HG03045 (cell line): ENCODE data around the gene EPN2.
"Not testable (repeated sequence)": the region's sequence is repeated elsewhere in the genome, so short reads cannot be mapped to it uniquely, and the experiment has no call there.

Experiments
- ATAC-seq: cut with Tn5 transposase; IDR thresholded peaks from one replicate; pipeline ENCODE4 v1.9.1; 2021; ENCODE audit warnings: mild to moderate bottlenecking, moderate library complexity; ENCODE audit not compliant: unreplicated experiment

The EPN2 gene

GRCh38 chr17:19342611-19343255, 105.6 kb downstream of the EPN2 start:
- no peak for ATAC-seq

GRCh38 chr17:19343256-19343630, 106.1 kb downstream of the EPN2 start:
- no peak for ATAC-seq

GRCh38 chr17:19343671-19344151, 106.5 kb downstream of the EPN2 start:
- ATAC-seq, result no peak

- no peak for ATAC-seq
These were observed 107.3 kb downstream of the EPN2 start for GRCh38 chr17:19344311-19345066.

GRCh38 chr17:19345067-19345460, 107.9 kb downstream of the EPN2 start:
- no peak for ATAC-seq

- ATAC-seq, result no peak
These were observed 108.6 kb downstream of the EPN2 start for GRCh38 chr17:19345486-19346350.

GRCh38 chr17:19346351-19347255, 109.4 kb downstream of the EPN2 start:
- ATAC-seq, result no peak

- no peak for ATAC-seq
These were observed 110.3 kb downstream of the EPN2 start for GRCh38 chr17:19347323-19348080.

- ATAC-seq, result no peak
These were observed 111.0 kb downstream of the EPN2 start for GRCh38 chr17:19348081-19348650.

GRCh38 chr17:19348806-19349205, 111.6 kb downstream of the EPN2 start:
- ATAC-seq, result no peak

GRCh38 chr17:19353401-19353800, 116.2 kb downstream of the EPN2 start:
- ATAC-seq, result not testable (repeated sequence)

- ATAC-seq, result no peak
These were observed 117.6 kb downstream of the EPN2 start for GRCh38 chr17:19354748-19355147.

- no peak for ATAC-seq
These were observed 120.2 kb downstream of the EPN2 start for GRCh38 chr17:19357351-19357750.

GRCh38 chr17:19357761-19358160, 120.6 kb downstream of the EPN2 start:
- no peak for ATAC-seq

GRCh38 chr17:19359151-19359550, 122.0 kb downstream of the EPN2 start:
- no peak for ATAC-seq

GRCh38 chr17:19359856-19360255, 122.7 kb downstream of the EPN2 start:
- ATAC-seq, result no peak

GRCh38 chr17:19360772-19361171, 123.6 kb downstream of the EPN2 start:
- ATAC-seq, result no peak

- no peak for ATAC-seq
These were observed 124.2 kb downstream of the EPN2 start for GRCh38 chr17:19361326-19361725.

- ATAC-seq, result no peak
These were observed 124.7 kb downstream of the EPN2 start for GRCh38 chr17:19361944-19362276.
